Breast epithelium (tissue), 3 donors: ENCODE results near the gene PIK3R2.

Source experiments
- POLR2A ChIP-seq: fragments of 450-650 bp; IDR thresholded peaks from one replicate; pipeline ENCODE4 v1.6.1; 2016; ENCODE audit warnings: antibody characterized with exemption, mild to moderate bottlenecking, moderate library complexity
- POLR2AphosphoS5 ChIP-seq, 3 donors: sonication (generic); formaldehyde crosslinking; IDR thresholded peaks; one replicate each; pipeline ENCODE4 v1.6.1; 2017; ENCODE audit warnings: antibody characterized with exemption in 3 of 3
- TF ChIP-seq, protein P1 (sequence below), 3 donors: fragments of 450-650 bp; IDR thresholded peaks; one replicate each; pipeline ENCODE4 v1.5.1; 2016 to 2017; ENCODE audit warnings: antibody characterized with exemption in 3 of 3, mild to moderate bottlenecking in 3 of 3, moderate library complexity in 3 of 3

DNA sequence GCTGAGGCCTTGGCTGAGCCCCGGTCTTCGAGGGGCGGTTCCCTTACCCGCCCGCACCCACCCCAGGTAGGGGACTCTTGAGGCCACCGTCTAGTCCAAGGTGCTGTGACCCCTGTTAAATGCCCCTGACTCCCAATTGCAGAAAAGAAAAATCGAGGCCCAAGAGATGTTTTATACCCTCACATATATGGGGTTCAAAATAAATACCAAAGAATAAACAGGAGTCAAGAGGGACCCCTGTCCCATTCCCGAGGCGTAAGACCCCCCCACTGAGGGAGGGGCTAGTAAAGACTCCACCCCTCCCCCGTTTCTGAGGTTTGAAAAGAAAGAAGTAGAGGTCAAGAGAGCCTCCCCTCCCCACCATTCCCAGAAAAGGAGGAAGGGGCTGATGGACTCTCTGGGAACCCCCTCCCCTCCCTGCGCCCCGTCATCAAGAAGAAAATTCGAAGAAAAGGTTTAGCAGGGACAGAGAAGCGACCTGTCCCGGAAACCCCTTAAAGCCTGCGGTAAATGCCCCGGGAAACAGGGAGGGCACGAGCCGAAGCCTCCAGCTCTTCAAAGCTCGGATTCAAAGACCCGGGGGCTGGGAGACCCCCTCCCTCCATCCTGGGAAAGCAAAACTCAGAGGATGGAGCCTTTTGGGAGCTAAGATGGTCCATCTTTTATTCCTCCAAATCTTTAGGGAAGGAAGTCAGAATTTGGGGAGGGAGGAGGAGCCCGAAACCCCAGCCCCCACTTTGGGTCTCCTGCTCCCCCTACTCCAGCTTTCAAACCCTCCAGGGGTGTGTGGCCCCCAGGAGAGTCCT lies 51.6 kb downstream of the PIK3R2 start:
- peak; percentile 23 for TF ChIP-seq POLR2A
- TF ChIP-seq, protein P1, sequence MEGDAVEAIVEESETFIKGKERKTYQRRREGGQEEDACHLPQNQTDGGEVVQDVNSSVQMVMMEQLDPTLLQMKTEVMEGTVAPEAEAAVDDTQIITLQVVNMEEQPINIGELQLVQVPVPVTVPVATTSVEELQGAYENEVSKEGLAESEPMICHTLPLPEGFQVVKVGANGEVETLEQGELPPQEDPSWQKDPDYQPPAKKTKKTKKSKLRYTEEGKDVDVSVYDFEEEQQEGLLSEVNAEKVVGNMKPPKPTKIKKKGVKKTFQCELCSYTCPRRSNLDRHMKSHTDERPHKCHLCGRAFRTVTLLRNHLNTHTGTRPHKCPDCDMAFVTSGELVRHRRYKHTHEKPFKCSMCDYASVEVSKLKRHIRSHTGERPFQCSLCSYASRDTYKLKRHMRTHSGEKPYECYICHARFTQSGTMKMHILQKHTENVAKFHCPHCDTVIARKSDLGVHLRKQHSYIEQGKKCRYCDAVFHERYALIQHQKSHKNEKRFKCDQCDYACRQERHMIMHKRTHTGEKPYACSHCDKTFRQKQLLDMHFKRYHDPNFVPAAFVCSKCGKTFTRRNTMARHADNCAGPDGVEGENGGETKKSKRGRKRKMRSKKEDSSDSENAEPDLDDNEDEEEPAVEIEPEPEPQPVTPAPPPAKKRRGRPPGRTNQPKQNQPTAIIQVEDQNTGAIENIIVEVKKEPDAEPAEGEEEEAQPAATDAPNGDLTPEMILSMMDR (IDR thresholded peaks at IDR 0.05) = no peak
- TF ChIP-seq POLR2AphosphoS5 (IDR thresholded peaks at IDR 0.05) = peak in 1 of 3 donors; percentile 56
